Cardiac muscle cell (in vitro differentiated cells and primary cell): Measurements from ENCODE around the gene SULF2. TPM values are rescaled to one million over a fixed set of nuclear protein-coding genes. Genes with fewer than 3 reads are reported as not detected.

Experiments used
- DNase-seq, 2 donors: peaks; one replicate each; pipeline versions ENCODE4 v3.0.0 to v3.0.0-alpha.2; 2010 to 2017; ENCODE audit warnings: low read depth in 1 of 2, low spot score in 1 of 2
- H3K27ac ChIP-seq: fragments of 200-600 bp; sonication (generic); 2 replicates; pipeline ENCODE4 v1.5.1; 2016
- H3K27me3 ChIP-seq: fragments of 200-600 bp; sonication (generic); 2 replicates; pipeline ENCODE4 v1.6.0; 2016; ENCODE audit warnings: control low read depth
- H3K36me3 ChIP-seq: fragments of 200-600 bp; sonication (generic); 2 replicates; pipeline ENCODE4 v1.5.1; 2016; ENCODE audit warnings: control low read depth
- H3K4me1 ChIP-seq: fragments of 200-600 bp; sonication (generic); 2 replicates; pipeline ENCODE4 v1.8.1; 2017; ENCODE audit warnings: low read depth, mild to moderate bottlenecking, mixed run types
- H3K4me3 ChIP-seq: fragments of 200-600 bp; sonication (generic); 2 replicates; pipeline ENCODE4 v1.5.1; 2016; ENCODE audit warnings: mild to moderate bottlenecking
- H3K9me3 ChIP-seq: fragments of 200-600 bp; sonication (generic); 2 replicates; pipeline ENCODE4 v1.5.1; 2017; ENCODE audit warnings: low read depth, mild to moderate bottlenecking, control low read depth
- CTCF ChIP-seq: IDR thresholded peaks from 2 replicates; pipeline ENCODE4 v1.5.1; 2012; ENCODE audit warnings: low read depth, mild to moderate bottlenecking, low read length
- polyA plus RNA-seq: library from polyadenylated mRNA; unstranded; fragments of >200 nt; fragmentation: Nextera tagmentation; extraction: Ambion mirVana; gene quantifications from 2 replicates; pipeline ENCODE4 v1.2.1, GENCODE V29; 2016
- total RNA-seq: library from RNA; depleted of rRNA; stranded (reverse); fragments of >200 nt; gene quantifications from 2 replicates; pipeline ENCODE4 v1.2.3, GENCODE V29; 2016

The SULF2 gene
- total and polyA plus RNA-seq, 2 experiments from 2014 or later, result 4.2 to 9.6 TPM

GRCh38 chr20:47719625-47720024, 65.7 kb downstream of the SULF2 start:
- H3K9me3 ChIP-seq, result no peaks in the 10 kb centered on the region
- H3K36me3 ChIP-seq, result no peaks in the 10 kb centered on the region
- H3K27me3 ChIP-seq, result no peaks in the 10 kb centered on the region
- no peak for DNase-seq
- no peak for TF ChIP-seq CTCF
- no peaks in the 10 kb centered on the region for H3K4me1 ChIP-seq
- H3K27ac ChIP-seq, result no peak overlapping the region
- no peak overlapping the region for H3K4me3 ChIP-seq

- H3K4me1 ChIP-seq, result no peaks in the 10 kb centered on the region
- no peak overlapping the region for H3K27ac ChIP-seq
- no peak for DNase-seq
- H3K9me3 ChIP-seq, result no peaks in the 10 kb centered on the region
- no peaks in the 10 kb centered on the region for H3K27me3 ChIP-seq
- H3K36me3 ChIP-seq, result no peaks in the 10 kb centered on the region
- no peak for TF ChIP-seq CTCF
- H3K4me3 ChIP-seq, result no peak overlapping the region
Measured at GRCh38 chr20:47719211-47719610, 66.1 kb downstream of the SULF2 start.

- Histone ChIP-seq H3K27me3 (no peaks in the 10 kb centered on the region), H3K9me3 (no peaks in the 10 kb centered on the region), H3K4me1 (no peaks in the 10 kb centered on the region), H3K4me3 (no peak overlapping the region), H3K36me3 (no peaks in the 10 kb centered on the region), H3K27ac (no peak overlapping the region)
- no peak for TF ChIP-seq CTCF
- no peak for DNase-seq
Measured at GRCh38 chr20:47718398-47718797, 66.9 kb downstream of the SULF2 start.

GRCh38 chr20:47717421-47717820, 67.9 kb downstream of the SULF2 start:
- Histone ChIP-seq H3K27ac (no peak overlapping the region), H3K27me3 (no peaks in the 10 kb centered on the region), H3K9me3 (no peaks in the 10 kb centered on the region), H3K4me1 (no peaks in the 10 kb centered on the region), H3K4me3 (no peak overlapping the region), H3K36me3 (no peaks in the 10 kb centered on the region)
- TF ChIP-seq CTCF, result no peak
- no peak for DNase-seq

GRCh38 chr20:47713878-47714450, 71.3 kb downstream of the SULF2 start:
- Histone ChIP-seq H3K27me3 (no peaks in the 10 kb centered on the region), H3K36me3 (no peaks in the 10 kb centered on the region), H3K4me3 (no peak overlapping the region), H3K4me1 (no peaks in the 10 kb centered on the region), H3K27ac (no peak overlapping the region), H3K9me3 (no peaks in the 10 kb centered on the region)
- DNase-seq, result no peak
- TF ChIP-seq CTCF, result no peak

GRCh38 chr20:47713163-47713562, 72.1 kb downstream of the SULF2 start:
- DNase-seq, result no peak
- no peaks in the 10 kb centered on the region for H3K4me1 ChIP-seq
- TF ChIP-seq CTCF, result no peak
- H3K9me3 ChIP-seq, result no peaks in the 10 kb centered on the region
- no peak overlapping the region for H3K4me3 ChIP-seq
- H3K36me3 ChIP-seq, result no peaks in the 10 kb centered on the region
- no peak overlapping the region for H3K27ac ChIP-seq
- H3K27me3 ChIP-seq, result no peaks in the 10 kb centered on the region
